NCI-H748 (cell line): Measurements from ENCODE around the gene B3GALT6.

Experiments
- DNase-seq: peaks from one replicate; lab custom pipeline; 2025; ENCODE audit not compliant: unreplicated experiment; lab: John Stamatoyannopoulos, UW

B3GALT6 gene

DNA sequence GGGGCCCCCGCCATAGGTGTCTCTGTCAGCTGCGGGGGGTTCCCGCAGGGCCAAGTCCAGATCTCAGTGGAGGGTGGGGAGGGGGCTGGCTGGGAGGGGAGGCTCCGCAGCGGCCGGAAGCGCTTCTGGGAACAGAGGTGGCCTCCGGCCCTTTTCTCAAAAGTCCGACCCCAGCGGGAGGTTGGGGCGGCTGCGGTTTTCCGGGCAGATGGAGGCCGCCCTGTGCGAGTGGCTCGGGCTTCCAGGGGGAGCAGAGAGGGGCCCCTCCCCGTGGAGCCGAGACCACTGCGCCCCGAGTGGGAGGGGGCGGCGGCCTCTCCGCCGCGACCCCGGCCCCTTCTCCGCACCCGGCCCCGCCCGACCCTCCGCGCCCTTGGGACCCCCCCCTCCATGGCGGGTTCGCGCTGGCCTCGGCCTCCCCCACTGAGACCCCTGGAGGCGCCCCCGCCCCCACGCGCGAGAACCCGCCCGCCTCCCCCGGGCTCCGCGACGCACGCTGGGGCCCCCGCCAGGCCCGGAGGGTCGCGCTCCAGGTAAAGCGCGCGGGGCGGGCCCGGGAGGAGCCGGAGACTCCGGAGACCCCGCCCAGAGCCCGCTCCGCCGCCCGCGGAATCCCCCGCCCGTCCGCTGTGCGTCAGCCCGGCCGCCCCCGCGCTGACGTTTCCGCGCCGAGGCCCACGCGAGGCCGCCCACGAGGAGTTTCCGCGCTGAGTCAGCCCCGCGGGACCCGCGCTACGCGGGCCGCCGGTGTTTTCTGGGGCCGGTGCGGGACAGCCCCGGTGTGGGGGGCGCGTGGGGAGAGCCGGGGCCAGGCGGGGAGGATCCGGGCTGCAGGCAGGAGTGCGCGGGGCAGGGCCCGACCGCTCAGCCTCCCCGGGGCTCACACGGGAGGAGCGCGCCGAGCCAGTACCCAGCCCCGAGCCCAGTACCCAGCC, 30.9 kb upstream of the B3GALT6 start:
- peak; percentile 53 for DNase-seq

GRCh38 chr1:1202831-1203560, 29.0 kb upstream of the B3GALT6 start:
- no peak for DNase-seq

DNA sequence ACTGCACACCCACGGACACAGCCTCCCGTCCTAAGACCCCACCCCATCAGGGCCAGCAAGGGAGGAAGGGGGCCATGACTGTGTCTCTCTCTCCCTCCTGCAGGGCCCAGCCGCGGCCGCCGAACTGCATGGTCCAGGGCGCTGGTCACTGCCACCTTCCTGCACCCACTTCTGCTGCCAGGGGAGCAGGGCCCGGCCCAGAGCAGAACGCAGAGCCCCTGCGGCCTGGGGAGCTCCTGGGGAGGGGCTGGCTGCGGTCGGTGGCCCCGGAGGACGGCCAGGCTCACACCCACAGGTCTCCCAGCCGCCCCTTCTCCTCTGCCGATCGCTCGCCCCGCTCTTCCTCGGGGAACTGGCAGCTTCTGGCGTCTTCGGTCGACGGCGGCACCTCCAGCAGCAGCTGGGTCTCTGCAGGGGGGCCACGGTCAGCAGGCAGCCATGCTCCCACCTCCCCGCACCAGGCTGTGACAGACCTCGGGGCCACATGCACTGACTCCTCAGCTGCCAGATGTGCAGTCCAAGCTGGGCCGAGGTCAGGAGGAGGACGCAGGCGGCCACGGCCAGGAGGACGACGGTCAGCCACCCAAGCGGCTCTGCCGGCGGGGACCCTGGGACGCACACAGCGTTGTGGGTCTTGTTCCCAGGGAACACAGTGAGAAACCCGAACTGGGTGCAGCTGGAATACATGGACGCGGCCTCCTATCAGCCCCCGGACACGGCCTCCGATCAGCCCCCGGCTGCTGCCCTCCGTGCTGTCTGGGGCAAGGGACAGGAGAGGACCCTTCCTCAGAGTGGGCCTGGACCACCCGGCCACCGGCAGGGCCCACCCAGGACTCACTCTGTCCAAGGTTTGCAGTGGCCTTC, 28.2 kb upstream of the B3GALT6 start:
- no peak for DNase-seq

- DNase-seq: no peak
Measured at GRCh38 chr1:1204425-1204920, 27.6 kb upstream of the B3GALT6 start.

DNA sequence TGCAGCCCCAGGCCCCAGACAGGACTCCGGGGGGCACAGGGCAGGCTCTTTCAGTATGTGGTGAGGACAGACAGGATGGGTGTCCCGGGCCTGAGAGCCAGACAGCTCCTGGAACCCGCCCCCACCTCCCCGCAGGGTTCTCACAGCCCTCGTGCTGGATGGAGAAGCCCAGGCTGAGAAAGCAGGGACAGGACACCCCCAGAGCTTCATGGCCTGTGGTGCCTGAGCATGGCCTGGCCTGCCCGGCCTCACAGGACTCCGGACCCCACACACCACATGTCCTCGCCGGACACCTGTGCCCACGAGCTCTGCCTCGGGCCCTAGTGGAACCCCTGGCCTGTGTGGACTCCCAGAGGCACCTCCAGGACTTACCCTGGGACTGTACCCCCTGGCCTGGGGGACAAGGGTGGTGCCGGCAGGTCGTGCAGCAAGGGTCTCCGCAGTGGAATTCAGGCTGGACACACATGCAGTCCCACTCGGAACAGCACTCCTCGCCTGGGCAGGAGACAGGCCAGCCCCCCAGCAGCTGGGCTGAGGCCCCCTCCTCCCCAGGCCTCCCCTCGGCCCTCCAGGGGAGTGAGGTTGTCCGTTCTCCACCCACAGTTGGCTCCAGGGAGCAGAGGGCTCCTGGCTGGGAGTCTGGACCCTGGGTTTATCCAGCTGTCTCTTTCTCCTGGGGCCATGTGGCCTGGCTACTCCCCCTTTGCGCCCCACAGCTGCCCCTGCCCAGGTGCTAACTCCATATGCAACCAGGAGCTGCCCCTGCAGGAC, 26.9 kb upstream of the B3GALT6 start:
- DNase-seq: no peak

GRCh38 chr1:1205769-1206375, 26.2 kb upstream of the B3GALT6 start:
- DNase-seq: no peak

- DNase-seq: peak; percentile 52
Measured at GRCh38 chr1:1206376-1206965, 25.6 kb upstream of the B3GALT6 start, which contains the start of gene TNFRSF18. TNFRSF18 (minus strand) TSS chr1:1206592; CDS start chr1:1206571, 21 bp downstream.

- DNase-seq: no peak
Measured at GRCh38 chr1:1206966-1207531, 25.0 kb upstream of the B3GALT6 start.

GRCh38 chr1:1207571-1207892, 24.5 kb upstream of the B3GALT6 start:
- DNase-seq: no peak

DNA sequence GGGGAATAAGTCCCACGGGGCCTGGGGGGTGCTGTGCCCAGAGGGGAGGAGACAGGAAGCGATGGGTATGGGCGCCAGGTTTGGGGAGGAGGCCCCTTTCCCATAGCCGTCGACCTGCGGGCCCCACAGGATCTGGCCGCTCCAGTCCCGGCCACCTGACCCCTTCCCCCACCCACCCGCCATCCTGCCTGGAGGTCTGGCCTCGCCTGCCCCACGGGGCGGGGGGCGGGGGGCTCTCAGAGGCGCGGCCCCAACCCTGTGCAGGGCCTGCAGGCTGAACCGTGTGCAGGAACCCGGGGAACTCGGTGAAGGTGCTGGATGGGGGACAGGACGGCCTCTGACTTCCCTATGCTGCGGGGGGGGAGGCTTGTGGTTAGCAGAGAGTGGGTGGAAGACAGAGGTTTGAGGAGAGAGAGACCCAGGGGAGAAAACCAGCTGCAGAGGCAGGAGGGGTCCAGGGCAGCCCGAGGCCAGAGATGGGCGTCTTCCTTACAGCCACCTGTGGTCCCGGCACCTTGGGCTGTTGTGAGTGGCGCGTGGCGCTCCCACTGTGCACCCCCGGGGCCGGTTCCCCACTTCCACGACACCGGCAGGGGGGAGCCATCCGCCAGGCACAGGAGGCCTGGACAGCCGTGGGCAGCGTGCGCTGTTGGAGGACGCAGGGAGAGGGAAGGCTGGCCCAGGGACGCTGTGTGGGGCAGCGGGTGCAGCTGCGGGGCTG, 23.2 kb upstream of the B3GALT6 start:
- no peak for DNase-seq

- no peak for DNase-seq
Measured at GRCh38 chr1:1210726-1211540, 21.1 kb upstream of the B3GALT6 start.

DNA sequence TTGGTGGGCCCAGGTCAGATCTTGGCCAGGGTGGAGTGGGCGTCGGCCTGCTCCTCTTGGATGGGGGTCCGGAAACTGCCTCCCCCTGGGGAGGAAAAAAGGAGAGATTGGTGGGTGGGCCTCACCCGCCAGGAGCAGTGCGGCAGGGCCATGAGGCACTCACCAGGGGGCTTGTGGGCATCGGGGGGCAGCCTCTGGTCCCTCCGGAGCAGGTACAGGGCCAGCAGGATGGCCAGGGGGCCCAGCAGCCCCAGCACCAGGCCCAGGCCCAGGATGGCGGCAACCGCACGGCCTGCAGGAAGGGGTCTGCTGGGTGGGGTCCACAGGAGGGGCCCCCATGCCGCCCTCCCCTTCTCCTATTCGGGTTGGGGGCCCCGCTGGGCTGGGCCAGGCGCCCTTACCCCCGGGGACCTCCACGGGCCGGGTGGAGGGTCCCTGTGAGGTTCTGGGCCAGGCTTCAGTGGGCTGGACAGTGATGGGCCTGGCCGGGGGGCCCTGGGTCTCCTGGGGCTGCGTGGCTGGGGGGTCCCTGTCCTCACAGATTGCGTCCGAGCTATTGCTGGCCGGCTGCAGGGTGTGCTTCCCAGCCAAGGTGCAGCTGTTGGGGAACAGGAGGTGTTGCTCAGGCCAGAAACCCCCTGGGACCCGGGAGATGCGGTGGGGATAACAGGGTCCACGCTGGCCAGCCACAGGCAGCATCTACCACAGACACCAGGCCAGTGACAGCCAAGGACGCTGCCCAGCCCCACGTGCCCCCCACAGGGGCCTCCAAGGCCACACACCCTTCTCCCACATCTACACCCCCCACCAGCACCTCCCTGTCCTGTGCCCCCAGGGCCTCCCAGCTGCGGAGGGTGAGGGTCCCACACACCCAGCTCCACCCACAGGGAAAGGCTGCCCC, 20.2 kb upstream of the B3GALT6 start:
- no peak for DNase-seq

GRCh38 chr1:1212780-1213344, 19.2 kb upstream of the B3GALT6 start:
- DNase-seq: no peak

DNA sequence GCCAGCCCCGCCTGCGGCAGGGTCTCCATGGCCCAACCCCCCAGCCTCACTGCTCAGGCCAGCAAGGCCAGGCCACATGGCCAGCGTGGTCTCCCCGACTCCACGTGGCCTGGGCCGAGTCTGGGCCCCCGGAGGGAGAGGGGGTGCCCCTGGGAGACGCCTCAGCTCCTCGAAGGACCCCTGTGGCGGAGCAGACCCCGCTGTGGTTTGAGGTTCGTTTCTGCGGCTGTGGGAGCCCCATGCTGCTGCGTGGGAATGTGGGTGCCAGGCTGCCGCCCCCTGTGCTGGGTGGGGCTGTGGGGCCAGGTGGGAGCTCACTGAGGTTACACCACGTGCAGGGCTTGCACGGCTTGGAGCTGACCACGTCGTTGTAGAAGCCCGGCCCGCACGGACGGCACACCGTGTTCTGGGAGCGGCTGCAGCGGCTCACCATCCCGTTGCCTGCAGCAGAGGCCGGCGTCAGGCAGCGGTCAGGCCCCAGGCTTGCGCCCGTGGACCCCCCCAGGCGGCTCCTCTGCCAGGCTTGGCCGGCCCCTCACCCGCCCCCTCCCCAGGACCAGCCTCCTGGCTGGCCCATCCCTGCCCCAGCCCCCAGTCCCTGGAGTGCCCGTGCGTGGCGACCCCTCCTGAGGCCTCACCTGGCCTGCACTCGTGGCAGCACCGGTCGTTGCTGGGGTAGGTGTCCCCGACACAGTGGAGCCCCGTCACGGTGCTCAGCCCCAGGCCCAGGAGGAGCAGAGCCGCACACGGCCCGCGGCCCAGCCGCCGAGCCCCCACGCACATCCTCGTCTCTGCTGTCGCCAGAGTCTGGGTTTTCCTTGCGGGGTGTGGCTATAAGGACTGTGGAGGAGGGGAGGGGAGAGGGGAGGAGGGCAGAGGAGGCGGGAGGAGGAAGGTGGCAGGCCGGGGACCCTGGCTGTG, 18.4 kb upstream of the B3GALT6 start, which contains the start of gene TNFRSF4:
Gene TNFRSF4 (minus strand): TSS at position 809 of the 921 bp plus-strand sequence. CDS start 26 bp downstream, at position 783.
- DNase-seq: no peak

GRCh38 chr1:1215080-1215676, 16.9 kb upstream of the B3GALT6 start:
- DNase-seq: no peak
